Smooth muscle cell (in vitro differentiated cells): Measurements from ENCODE around the gene CCDC154. TPM values are rescaled to one million over a fixed set of nuclear protein-coding genes. Genes with fewer than 3 reads are reported as not detected.

Experiments
- DNase-seq: peaks from one replicate; lab custom pipeline; 2025; ENCODE audit not compliant: unreplicated experiment; lab: John Stamatoyannopoulos, UW
- H2AFZ ChIP-seq: fragments of 200-600 bp; sonication (generic); 2 replicates; pipeline ENCODE4 v1.6.0; 2016; ENCODE audit warnings: antibody characterized with exemption, low read depth, mild to moderate bottlenecking
- H3F3A ChIP-seq: fragments of 200-600 bp; sonication (generic); 2 replicates; pipeline ENCODE4 v1.6.0; 2017; ENCODE audit warnings: antibody characterized with exemption, low read depth
- H3K27ac ChIP-seq: fragments of 200-600 bp; sonication (generic); 2 replicates; pipeline ENCODE4 v1.5.1; 2016; ENCODE audit warnings: low read depth, mild to moderate bottlenecking
- H3K27me3 ChIP-seq: fragments of 200-600 bp; sonication (generic); 2 replicates; pipeline ENCODE4 v1.6.1; 2016; ENCODE audit warnings: low read depth, mild to moderate bottlenecking
- H3K36me3 ChIP-seq: fragments of 200-600 bp; sonication (generic); 2 replicates; pipeline ENCODE4 v1.5.1; 2016; ENCODE audit warnings: low read depth
- H3K4me1 ChIP-seq: fragments of 200-600 bp; sonication (generic); 2 replicates; pipeline ENCODE4 v1.5.1; 2016; ENCODE audit warnings: low read depth
- H3K4me2 ChIP-seq: fragments of 200-600 bp; sonication (generic); 2 replicates; pipeline ENCODE4 v1.6.0; 2016; ENCODE audit warnings: mild to moderate bottlenecking
- H3K4me3 ChIP-seq: fragments of 200-600 bp; sonication (generic); 2 replicates; pipeline ENCODE4 v1.5.1; 2016; ENCODE audit warnings: mild to moderate bottlenecking
- H3K79me2 ChIP-seq: fragments of 200-600 bp; sonication (generic); 2 replicates; pipeline ENCODE4 v1.6.0; 2016; ENCODE audit warnings: low read depth, mild to moderate bottlenecking
- H3K9ac ChIP-seq: fragments of 200-600 bp; sonication (generic); 2 replicates; pipeline ENCODE4 v1.6.0; 2016; ENCODE audit warnings: low read depth
- H3K9me3 ChIP-seq: fragments of 200-600 bp; sonication (generic); replicated peaks from 2 replicates; pipeline ENCODE4 v1.5.1; 2016; ENCODE audit warnings: low read depth
- H4K20me1 ChIP-seq: fragments of 200-600 bp; sonication (generic); 2 replicates; pipeline ENCODE4 v1.6.0; 2016; ENCODE audit warnings: low read depth
- WGBS: methylation state at CpG from one replicate; pipeline ENCODE4 v1.1.7; 2016; ENCODE audit warnings: low lambda C conversion rate; 5-methylcytosine and 5-hydroxymethylcytosine counted together
- polyA plus RNA-seq: library from polyadenylated mRNA; unstranded; fragments of >200 nt; fragmentation: Nextera tagmentation; extraction: Ambion mirVana; gene quantifications from 2 replicates; pipeline ENCODE4 v1.2.1, GENCODE V29; 2016
- total RNA-seq: library from RNA; depleted of rRNA; stranded (reverse); fragments of >200 nt; gene quantifications from 2 replicates; pipeline ENCODE4 v1.2.3, GENCODE V29; 2014
- TF ChIP-seq, protein P1 (sequence below): fragments of 200-600 bp; sonication (generic); IDR thresholded peaks from 2 replicates; pipeline ENCODE4 v1.5.1; 2017; ENCODE audit warnings: borderline replicate concordance, mild to moderate bottlenecking, antibody characterized with exemption; ENCODE audit not compliant: insufficient read depth, poor library complexity, severe bottlenecking

Gene CCDC154
- total and polyA plus RNA-seq, 2 experiments from 2014 or later, result 0.24 TPM; not detected in 1

GRCh38 chr16:1398826-1399581 is 45.4 kb downstream of the CCDC154 start:
- no peak overlapping the region for H2AFZ ChIP-seq
- no peaks in the 10 kb centered on the region for H3K79me2 ChIP-seq
- H3K9ac ChIP-seq, result no peak overlapping the region
- H3K4me3 ChIP-seq, result no peak overlapping the region
- no peaks in the 10 kb centered on the region for H3K27me3 ChIP-seq
- no peaks in the 10 kb centered on the region for H3K36me3 ChIP-seq
- TF ChIP-seq, protein P1, sequence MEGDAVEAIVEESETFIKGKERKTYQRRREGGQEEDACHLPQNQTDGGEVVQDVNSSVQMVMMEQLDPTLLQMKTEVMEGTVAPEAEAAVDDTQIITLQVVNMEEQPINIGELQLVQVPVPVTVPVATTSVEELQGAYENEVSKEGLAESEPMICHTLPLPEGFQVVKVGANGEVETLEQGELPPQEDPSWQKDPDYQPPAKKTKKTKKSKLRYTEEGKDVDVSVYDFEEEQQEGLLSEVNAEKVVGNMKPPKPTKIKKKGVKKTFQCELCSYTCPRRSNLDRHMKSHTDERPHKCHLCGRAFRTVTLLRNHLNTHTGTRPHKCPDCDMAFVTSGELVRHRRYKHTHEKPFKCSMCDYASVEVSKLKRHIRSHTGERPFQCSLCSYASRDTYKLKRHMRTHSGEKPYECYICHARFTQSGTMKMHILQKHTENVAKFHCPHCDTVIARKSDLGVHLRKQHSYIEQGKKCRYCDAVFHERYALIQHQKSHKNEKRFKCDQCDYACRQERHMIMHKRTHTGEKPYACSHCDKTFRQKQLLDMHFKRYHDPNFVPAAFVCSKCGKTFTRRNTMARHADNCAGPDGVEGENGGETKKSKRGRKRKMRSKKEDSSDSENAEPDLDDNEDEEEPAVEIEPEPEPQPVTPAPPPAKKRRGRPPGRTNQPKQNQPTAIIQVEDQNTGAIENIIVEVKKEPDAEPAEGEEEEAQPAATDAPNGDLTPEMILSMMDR, result no peak
- H3F3A ChIP-seq, result no peaks in the 10 kb centered on the region
- H3K4me2 ChIP-seq, result no peak overlapping the region
- no peaks in the 10 kb centered on the region for H4K20me1 ChIP-seq
- H3K27ac ChIP-seq, result no peak overlapping the region
- DNase-seq, result no peak
- 95% methylated on average over 35 of the region's 38 CpGs for WGBS
- no peaks in the 10 kb centered on the region for H3K4me1 ChIP-seq
- no peaks in the 10 kb centered on the region for H3K9me3 ChIP-seq

DNA sequence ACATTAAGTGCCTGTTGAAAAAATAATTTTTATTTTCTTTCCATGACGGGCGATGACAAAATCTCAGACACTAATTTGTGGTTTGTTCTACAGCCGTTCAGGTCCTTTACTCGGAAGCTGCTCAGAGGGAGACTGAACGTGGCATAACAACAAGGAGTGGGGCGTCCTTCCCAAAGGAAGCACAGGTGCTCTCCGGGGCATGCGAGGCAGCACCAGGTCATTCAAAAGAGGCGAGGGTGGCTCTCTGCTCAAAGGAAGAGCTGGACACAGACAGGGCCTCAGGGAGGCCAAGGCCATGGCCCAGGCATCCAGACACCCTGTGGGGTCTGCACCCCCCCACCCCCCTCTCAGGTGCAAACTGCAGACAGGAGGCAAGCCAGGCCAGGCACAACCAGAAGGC is 46.0 kb downstream of the CCDC154 start:
- Histone ChIP-seq H3K9ac (no peak overlapping the region), H3K9me3 (no peaks in the 10 kb centered on the region), H3K27me3 (no peaks in the 10 kb centered on the region), H3K27ac (no peak overlapping the region), H4K20me1 (no peaks in the 10 kb centered on the region), H3K36me3 (no peaks in the 10 kb centered on the region), H3K79me2 (no peaks in the 10 kb centered on the region), H3K4me1 (no peaks in the 10 kb centered on the region), H3K4me3 (no peak overlapping the region), H2AFZ (no peak overlapping the region), H3K4me2 (no peak overlapping the region), H3F3A (no peaks in the 10 kb centered on the region)
- WGBS, result 97% methylated on average over 9 of the region's 9 CpGs
- TF ChIP-seq, protein P1, result no peak
- no peak for DNase-seq

- Histone ChIP-seq H3K27ac (no peak overlapping the region), H4K20me1 (no peaks in the 10 kb centered on the region), H3K36me3 (no peaks in the 10 kb centered on the region), H3K9me3 (no peaks in the 10 kb centered on the region), H2AFZ (no peak overlapping the region), H3F3A (no peaks in the 10 kb centered on the region), H3K27me3 (no peaks in the 10 kb centered on the region), H3K9ac (no peak overlapping the region), H3K4me3 (no peak overlapping the region), H3K4me1 (no peaks in the 10 kb centered on the region), H3K79me2 (no peaks in the 10 kb centered on the region), H3K4me2 (no peak overlapping the region)
- TF ChIP-seq, protein P1, result no peak
- no peak for DNase-seq
- WGBS, result 99% methylated on average over 19 of the region's 21 CpGs
These were observed 46.6 kb downstream of the CCDC154 start for GRCh38 chr16:1397779-1398178.
